GM08714 (cell line): ENCODE data around the gene TMEM123.
A peak's percentile ranks its signal among the peaks of the same experiment; 100 is the strongest.

Experiments used
- H3K4me3 ChIP-seq: fragments of 200-500 bp; sonication (Bioruptor generic); 2 replicates; pipeline ENCODE4 v1.5.1; 2014; ENCODE audit warnings: mild to moderate bottlenecking, low read length, inconsistent platforms
- ZNF274 ChIP-seq: IDR thresholded peaks from 2 replicates; pipeline ENCODE4 v1.6.1; 2012; ENCODE audit warnings: mild to moderate bottlenecking, low read depth, low read length

The TMEM123 gene

GRCh38 chr11:102368472-102368871 lies 84.1 kb downstream of the TMEM123 start:
- no peak for TF ChIP-seq ZNF274
- no peak overlapping the region for H3K4me3 ChIP-seq

- H3K4me3 ChIP-seq, result no peak overlapping the region
- no peak for TF ChIP-seq ZNF274
Observed at GRCh38 chr11:102367364-102367763, 85.2 kb downstream of the TMEM123 start.

GRCh38 chr11:102364991-102365390 lies 87.6 kb downstream of the TMEM123 start:
- no peak for TF ChIP-seq ZNF274
- H3K4me3 ChIP-seq, result no peak overlapping the region

- no peak for TF ChIP-seq ZNF274
- no peak overlapping the region for H3K4me3 ChIP-seq
Observed at GRCh38 chr11:102361086-102362031, 91.2 kb downstream of the TMEM123 start.

- TF ChIP-seq ZNF274, result no peak
- no peak overlapping the region for H3K4me3 ChIP-seq
Observed at GRCh38 chr11:102360681-102361080, 91.9 kb downstream of the TMEM123 start.

GRCh38 chr11:102359372-102359771 lies 93.2 kb downstream of the TMEM123 start:
- no peak for TF ChIP-seq ZNF274
- no peak overlapping the region for H3K4me3 ChIP-seq

- TF ChIP-seq ZNF274, result no peak
Observed at GRCh38 chr11:102357116-102357515, 95.4 kb downstream of the TMEM123 start.

GRCh38 chr11:102347462-102348370 lies 104.8 kb downstream of the TMEM123 start:
- TF ChIP-seq ZNF274, result no peak
- H3K4me3 ChIP-seq, result peak overlapping the region; percentile 84

More at GRCh38 chr11:102357116-102357515, 95.4 kb downstream of the TMEM123 start:
- no peak overlapping the region for H3K4me3 ChIP-seq

GRCh38 chr11:102346748-102347461 lies 105.7 kb downstream of the TMEM123 start, which contains the start of gene BIRC2:
BIRC2 (plus strand) TSS chr11:102347214; CDS start chr11:102349855, 2,641 bp downstream.
- no peak for TF ChIP-seq ZNF274
- H3K4me3 ChIP-seq, result peak within 1 kb of the TSS; percentile 84

GRCh38 chr11:102346456-102346747 lies 106.2 kb downstream of the TMEM123 start:
- TF ChIP-seq ZNF274, result no peak
- peak overlapping the region; percentile 84 for H3K4me3 ChIP-seq
